ENCODE measurements around the gene FAAP20. TPM values are rescaled to one million over a fixed set of nuclear protein-coding genes. Genes with fewer than 3 reads are reported as not detected.

Gene FAAP20
- total and polyA plus RNA-seq, 8 donors: 17.2 to 75.6 (median 24.1) TPM

DNA sequence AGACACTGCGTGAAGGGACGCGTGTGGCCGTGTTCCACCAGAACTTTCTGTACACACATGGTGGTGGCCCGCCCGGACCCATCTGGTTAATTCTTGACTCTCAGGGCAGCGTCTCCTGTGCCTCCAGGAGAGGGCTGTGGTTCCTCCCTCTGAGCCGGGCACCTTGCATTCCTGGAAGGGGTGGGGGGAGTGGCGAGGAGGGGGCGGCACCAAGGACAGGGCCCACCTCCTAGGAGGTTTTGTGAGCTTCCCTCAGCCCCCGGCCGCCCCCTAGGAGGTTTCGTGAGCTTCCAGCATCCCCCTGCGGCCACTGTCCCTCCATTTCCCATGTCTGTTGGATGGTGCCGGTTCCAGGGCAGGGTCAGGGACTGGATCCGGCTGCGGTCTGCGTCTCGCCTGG is 28.9 kb downstream of the FAAP20 start:
- ATAC-seq: no peak
- 92 to 93% methylated on average over 19 of the region's 19 CpGs for WGBS, 2 donors
- no peak for DNase-seq
- Histone ChIP-seq H3K4me3 (no peak overlapping the region), H3K36me3 (no peaks in the 10 kb centered on the region), H3K27ac (no peak overlapping the region), H3K4me1 (no peaks in the 10 kb centered on the region), H3K27me3 (no peaks in the 10 kb centered on the region), H3K9me3 (no peaks in the 10 kb centered on the region)
- intact Hi-C loops (cut with DNase I): no loop called here
- TF ChIP-seq CTCF (IDR thresholded peaks at IDR 0.05): no peak
- no peak for FAIRE-seq

GRCh38 chr1:2163205-2163604 is 31.4 kb downstream of the FAAP20 start:
- intact Hi-C loops (cut with DNase I): no loop called here
- TF ChIP-seq CTCF (IDR thresholded peaks at IDR 0.05): no peak
- FAIRE-seq (no peak), DNase-seq (no peak), ATAC-seq (no peak)
- Histone ChIP-seq H3K27me3 (no peaks in the 10 kb centered on the region), H3K27ac (no peak overlapping the region), H3K36me3 (no peaks in the 10 kb centered on the region), H3K9me3 (no peaks in the 10 kb centered on the region), H3K4me3 (no peak overlapping the region), H3K4me1 (no peaks in the 10 kb centered on the region)
- 94 to 98% methylated on average over 7 of the region's 7 CpGs for WGBS, 2 donors

- FAIRE-seq (no peak), DNase-seq (no peak), ATAC-seq (no peak)
- H3K27me3 ChIP-seq: no peaks in the 10 kb centered on the region
- H3K4me3 ChIP-seq: no peak overlapping the region
- intact Hi-C loops (cut with DNase I): no loop called here
- H3K36me3 ChIP-seq: no peaks in the 10 kb centered on the region
- no peaks in the 10 kb centered on the region for H3K9me3 ChIP-seq
- WGBS, 2 donors: 93 to 97% methylated on average over 33 to 34 of the region's 34 CpGs
- H3K27ac ChIP-seq: no peak overlapping the region
- H3K4me1 ChIP-seq: no peaks in the 10 kb centered on the region
- TF ChIP-seq CTCF (IDR thresholded peaks at IDR 0.05): no peak
These were observed 33.9 kb downstream of the FAAP20 start for GRCh38 chr1:2160451-2161300.

GRCh38 chr1:2159124-2159523 is 35.4 kb downstream of the FAAP20 start:
- WGBS, 2 donors: 92 to 96% methylated on average over 18 of the region's 18 CpGs
- DNase-seq (no peak), ATAC-seq (no peak), FAIRE-seq (no peak)
- no peak overlapping the region for H3K4me3 ChIP-seq
- H3K9me3 ChIP-seq: no peaks in the 10 kb centered on the region
- H3K36me3 ChIP-seq: no peaks in the 10 kb centered on the region
- no peak overlapping the region for H3K27ac ChIP-seq
- TF ChIP-seq CTCF (IDR thresholded peaks at IDR 0.05): no peak
- H3K27me3 ChIP-seq: no peaks in the 10 kb centered on the region
- intact Hi-C loops (cut with DNase I): no loop called here
- H3K4me1 ChIP-seq: no peaks in the 10 kb centered on the region

GRCh38 chr1:2158272-2158671 is 36.3 kb downstream of the FAAP20 start:
- Histone ChIP-seq H3K27me3 (no peaks in the 10 kb centered on the region), H3K27ac (no peak overlapping the region), H3K36me3 (no peaks in the 10 kb centered on the region), H3K4me3 (no peak overlapping the region), H3K9me3 (no peaks in the 10 kb centered on the region), H3K4me1 (no peaks in the 10 kb centered on the region)
- intact Hi-C loops (cut with DNase I): no loop called here
- ATAC-seq: no peak
- no peak for TF ChIP-seq CTCF (IDR thresholded peaks at IDR 0.05)
- DNase-seq: no peak
- no peak for FAIRE-seq
- 91 to 92% methylated on average over 16 of the region's 16 CpGs for WGBS, 2 donors

All from pancreas (tissue), 10 donors.